Stimulated activated CD8-positive, alpha-beta memory T cell treated with anti-CD3 and anti-CD28 coated beads, Interleukin-12 subunit alpha, Interleukin-12 subunit beta, amount 100 ng/mL, for 24 hours (primary cell): Measurements from ENCODE around the gene NEURL1B.

ENCODE experiments used
- DNase-seq: peaks from one replicate; pipeline ENCODE4 v3.0.0-alpha.2; 2020; ENCODE audit errors: extremely low read depth

The NEURL1B gene

GRCh38 chr5:172732201-172732865, 91.3 kb downstream of the NEURL1B start:
- DNase-seq: no peak

GRCh38 chr5:172733131-172733973, 92.3 kb downstream of the NEURL1B start:
- no peak for DNase-seq

- DNase-seq: no peak
These were observed 92.9 kb downstream of the NEURL1B start for GRCh38 chr5:172733974-172734346.

GRCh38 chr5:172735141-172735831, 94.2 kb downstream of the NEURL1B start:
- no peak for DNase-seq

GRCh38 chr5:172736508-172737135, 95.6 kb downstream of the NEURL1B start:
- DNase-seq: no peak

- no peak for DNase-seq
These were observed 98.3 kb downstream of the NEURL1B start for GRCh38 chr5:172739375-172739774.

GRCh38 chr5:172740428-172741205, 99.6 kb downstream of the NEURL1B start:
- no peak for DNase-seq
